NCI-H1417 treated with DMSO at 0.1 percent for 48 hours (cell line): ENCODE measurements around the gene GMPR2.

Experiments
- DNase-seq: peaks from one replicate; lab custom pipeline; 2025; lab: John Stamatoyannopoulos, UW

The GMPR2 gene

DNA sequence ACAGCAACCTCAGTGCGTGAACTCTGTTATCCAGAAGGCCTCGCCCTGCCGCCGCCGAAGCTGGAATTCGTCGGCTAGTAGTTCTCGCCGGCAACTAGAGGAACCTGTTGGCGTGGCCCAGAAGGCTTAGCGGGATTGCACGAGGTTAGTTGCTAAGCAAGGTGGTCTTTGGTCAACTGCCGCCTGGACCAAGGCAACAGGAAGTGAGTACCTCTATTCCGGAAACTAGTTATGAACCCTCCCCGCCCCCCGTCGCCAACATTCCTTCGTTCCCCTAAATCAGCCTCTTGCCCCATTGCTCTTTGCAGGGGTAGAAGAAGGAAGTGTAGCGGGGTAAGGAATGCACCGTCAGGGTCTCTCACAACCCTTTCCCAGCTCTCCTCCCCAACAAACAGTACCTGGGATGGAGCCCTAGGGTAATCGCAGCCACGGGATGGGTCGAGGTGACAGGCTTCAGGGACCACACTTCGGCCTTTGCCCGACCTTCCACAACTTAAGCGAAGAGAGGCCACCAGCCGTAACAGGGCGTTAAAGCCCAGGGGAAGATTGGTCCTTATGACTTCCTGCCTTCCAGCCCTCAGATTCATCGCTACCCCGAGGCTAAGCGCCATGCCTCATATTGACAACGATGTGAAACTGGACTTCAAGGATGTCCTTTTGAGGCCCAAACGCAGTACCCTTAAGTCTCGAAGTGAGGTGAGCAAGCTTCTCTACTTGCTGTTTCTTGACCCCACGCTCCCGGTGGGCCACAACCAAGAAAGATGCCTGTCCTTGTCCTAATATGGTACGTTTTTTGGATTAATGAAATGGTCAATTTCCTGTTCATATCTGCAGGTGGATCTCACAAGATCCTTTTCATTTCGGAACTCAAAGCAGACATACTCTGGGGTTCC lies at the start of gene GMPR2:
Gene GMPR2, plus strand, starts transcription at position 285 of the 893 bp plus-strand sequence. Its CDS starts 325 bp downstream, at position 610.
- DNase-seq, result no peak

DNA sequence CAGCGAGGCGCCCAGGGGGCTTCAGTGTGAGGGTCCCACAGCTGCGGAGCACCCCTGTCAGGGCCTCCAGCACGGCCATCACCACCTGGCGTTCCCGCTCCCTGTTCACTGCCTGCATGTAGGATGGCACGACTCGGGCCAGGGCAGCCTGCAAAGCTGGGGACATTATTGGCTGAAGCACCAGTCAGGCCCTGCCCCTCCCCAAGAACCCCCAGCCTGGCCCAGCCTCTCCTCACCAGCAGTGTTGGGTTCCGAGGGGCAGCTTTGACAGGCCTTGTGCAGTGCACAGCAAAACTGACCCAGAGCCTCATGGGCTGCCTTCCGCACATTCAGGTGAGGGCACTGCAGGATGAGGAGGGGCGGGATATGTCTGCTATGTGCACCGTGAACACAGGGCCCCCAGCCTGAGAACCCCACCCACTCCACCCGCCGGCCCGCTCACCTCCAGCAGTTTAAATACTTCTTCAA lies 49.7 kb upstream of the GMPR2 start:
- no peak for DNase-seq

DNA sequence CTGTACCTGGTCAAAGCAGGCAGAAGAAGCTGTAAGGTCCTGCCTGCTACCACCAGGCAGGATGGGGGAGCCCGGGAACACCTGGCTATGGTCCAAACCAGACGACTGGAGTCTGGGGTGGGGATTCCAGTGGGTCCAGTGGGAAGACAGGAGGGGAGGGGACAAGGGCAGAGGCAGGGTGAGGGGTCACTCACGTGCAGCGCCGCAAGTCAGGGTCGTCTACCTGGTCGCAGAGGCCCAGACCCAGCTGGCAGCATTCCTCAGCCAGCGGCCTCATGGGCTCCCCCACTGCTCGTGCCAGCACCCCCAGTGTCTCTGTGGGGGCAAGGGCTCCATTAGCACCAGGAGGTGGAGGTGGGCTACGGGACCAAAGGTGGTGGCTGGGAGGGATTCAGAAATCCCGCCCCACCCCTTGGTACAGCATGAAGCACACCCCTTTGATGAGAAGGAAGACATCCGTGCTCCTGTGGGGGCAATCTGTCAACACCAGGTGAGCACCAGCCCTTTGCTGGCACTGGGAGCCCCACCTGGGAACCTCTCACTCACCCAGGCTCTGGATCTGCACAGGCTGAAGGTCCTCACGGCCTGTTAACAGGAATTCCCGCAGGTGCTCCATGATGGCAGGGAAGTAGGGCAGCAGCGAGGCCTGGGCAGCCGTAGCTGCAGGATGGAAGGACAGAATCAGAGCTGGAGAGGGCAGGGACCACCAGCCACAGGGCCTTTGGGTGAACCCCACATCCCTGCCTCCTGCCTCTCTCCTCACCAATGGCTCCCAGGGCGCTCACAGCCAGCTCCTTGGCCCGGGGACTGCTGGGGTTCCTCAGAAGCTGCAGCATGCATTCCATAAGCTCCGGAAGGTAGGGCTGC lies 48.4 kb upstream of the GMPR2 start:
- DNase-seq, result no peak

DNA sequence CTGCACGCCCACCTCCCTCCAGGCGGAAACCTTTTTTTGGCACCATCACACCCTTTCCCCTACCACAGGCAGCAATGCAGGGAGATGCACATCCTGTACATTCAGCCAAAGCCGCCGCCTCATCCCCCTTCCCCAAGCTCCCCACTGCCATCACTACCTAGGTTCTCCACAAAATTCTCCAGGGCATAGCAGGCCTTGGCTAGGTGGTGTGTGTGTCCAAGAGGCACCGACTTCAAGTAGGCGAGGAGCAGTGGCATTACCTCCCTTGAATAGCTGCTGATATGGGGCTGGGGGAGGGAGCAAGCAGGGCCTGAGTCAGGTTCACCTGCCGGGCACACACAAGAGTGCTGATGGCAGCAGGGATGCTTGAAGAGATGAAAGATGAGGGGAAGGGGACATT lies 47.7 kb upstream of the GMPR2 start:
- no peak for DNase-seq

DNA sequence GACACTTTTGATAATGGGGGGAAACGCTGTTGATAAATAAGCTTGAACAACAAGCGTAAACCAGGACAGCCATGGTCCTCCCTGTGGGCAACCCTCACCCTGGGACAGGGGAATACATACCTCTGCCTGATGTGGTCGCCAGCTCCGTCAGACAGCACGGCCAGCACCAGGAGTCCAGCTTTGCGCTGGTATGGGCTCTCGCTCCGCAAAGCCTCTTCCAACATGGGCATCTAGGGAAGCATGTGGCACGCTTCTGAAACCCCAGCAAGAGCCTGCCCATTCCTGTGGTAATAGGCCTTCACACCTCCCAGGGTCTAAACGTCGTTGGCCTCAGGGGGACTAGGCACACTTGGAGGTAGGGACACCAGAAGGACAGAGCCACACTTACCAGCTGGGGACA lies 47.0 kb upstream of the GMPR2 start:
- no peak for DNase-seq

DNA sequence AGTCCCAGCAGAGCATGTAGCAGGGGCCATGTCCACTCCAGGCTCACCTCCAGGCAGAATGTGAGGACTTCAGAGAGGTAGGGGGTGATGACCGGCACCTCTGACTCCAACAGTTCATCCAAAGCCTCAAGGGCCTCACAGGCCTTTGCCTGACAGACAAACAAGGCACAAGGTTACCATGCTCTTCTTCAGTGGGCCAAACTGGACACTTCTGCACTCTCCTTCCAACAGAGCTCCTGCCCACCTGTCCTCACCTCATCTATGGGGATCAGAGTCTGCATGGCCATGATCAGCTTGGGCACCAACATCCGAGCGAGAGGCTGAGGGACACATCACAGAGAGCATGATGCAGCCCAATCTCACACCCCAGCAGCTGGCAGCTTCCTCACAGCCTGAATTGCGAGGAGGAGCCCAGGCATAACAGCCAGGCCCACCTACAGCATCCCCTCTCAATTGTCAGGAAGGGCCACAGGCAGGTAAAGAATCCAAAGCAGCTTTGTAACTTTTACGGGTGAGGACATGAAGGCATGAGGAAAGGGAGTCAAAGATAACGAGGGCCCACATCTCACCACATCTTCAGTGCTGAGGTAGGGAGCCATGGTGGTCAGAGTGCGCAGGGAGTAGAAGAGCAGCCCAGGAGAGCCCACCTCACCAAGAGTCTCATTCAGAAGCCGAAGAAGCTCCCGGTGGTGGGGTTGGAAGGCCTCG lies 45.7 kb upstream of the GMPR2 start:
- no peak for DNase-seq

DNA sequence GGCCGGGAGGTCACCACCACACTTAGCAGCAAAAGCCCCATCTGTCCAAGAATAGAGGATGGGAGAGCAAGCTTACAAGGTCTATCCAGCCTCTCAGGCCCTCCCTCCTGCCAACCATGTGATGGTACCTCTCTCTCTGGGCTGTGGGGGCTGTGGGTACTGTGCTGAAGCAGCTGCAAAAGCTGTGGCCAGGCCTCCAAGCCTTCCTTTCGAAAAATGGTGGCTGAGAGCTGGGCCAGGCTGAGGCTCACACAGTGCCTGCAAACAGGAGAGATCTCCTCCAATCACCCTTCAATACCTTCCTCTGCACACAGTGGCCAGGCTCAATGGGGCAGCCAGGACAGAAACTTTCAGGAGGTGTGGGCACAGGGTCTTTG lies 45.2 kb upstream of the GMPR2 start:
- no peak for DNase-seq

DNA sequence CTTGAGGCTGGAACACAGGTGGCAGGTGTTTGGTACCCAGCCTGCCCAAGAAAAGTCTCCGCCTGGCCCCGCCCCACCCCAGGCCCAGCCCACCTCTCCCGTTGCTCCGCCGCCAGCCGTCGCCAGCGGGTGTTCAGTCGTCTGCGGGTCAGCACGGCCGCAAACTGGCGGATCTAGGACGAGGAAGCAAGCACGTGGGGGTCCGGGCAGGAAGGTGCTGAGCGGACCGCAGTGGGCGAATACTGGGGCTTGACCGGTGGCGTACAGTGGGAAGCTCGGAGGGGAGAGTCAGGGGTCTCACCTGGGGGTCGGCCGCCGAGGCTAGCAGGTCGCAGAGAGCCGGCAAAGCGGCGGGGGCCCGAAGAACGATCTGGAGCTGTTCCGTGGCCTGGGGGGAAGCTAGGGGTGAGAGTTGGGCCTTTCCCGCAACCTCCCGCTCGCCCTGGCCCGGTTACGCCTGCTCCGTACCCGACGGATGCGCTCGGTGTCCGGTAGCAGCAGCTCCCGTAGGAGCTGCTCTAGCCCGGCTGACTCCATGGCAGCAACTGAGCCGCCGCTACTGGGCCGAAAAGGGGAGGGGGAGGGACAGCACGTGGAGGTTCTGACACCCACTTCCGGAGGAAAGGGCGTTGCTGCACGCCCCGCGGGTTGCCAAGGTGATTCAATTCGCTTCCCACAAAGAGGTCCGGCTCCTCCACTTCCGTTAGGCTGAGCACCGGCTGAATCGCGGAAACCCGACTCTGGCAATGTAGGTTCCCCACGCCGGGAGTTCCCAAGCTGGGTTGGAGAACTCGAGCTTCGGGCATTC lies 44.3 kb upstream of the GMPR2 start, which contains the start of gene IPO4:
Gene IPO4, minus strand, starts transcription at position 566 of the 808 bp plus-strand sequence. Its CDS starts 29 bp downstream, at position 537.
- DNase-seq, result peak; percentile 94

DNA sequence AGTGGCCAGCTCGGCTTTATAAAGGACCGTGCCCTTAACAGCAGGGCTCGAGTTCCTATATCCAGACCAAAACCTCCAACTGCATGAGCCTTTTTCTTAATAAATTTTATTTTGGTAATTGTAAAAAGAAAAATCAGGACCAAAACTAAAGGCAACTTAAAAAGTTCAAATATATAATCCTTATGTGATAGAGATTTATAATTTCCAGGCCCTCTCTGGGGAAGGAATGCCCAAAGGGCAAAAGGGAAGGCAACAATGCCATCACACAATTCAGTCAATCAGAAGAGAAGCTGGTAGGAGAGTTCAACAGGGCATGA lies 43.7 kb upstream of the GMPR2 start:
- no peak for DNase-seq

DNA sequence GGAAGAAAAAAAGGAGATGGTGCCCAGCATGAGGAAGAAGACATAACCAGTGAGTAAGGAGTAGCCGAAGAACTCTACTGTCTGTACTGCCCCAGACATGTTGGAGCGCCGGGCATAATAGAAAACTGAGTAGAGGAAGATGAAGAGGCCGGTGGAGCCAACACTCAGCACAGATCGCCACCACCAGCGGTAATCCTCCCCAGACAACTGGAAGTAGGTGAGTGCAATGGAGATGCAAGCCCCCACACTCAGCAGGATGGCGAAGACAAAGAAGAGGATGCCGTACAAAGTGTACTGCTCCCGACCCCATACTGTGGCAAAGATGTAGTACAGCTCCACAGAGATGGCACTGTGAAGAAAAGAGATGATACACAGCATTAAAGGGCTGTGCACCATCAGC lies 43.3 kb upstream of the GMPR2 start:
- DNase-seq, result no peak

DNA sequence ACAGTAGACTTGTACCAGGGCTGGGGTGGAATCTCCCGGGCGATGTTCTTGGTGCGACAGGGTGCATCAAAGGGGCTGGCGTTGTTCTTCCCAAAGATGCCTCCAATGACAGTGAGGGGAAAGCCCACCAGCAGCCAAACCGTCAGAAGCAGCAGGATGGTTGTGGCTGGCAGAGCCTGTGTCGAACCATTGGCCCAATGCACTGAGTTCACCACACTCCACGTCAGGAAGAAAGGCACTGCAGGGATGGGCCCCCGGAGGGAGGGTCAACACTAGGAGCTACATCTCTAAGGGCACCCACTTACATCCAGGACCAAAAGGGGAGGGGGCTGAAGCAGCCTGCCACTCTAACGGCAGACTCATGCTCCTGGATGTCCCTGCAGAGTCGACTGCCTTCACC lies 42.3 kb upstream of the GMPR2 start:
- no peak for DNase-seq

DNA sequence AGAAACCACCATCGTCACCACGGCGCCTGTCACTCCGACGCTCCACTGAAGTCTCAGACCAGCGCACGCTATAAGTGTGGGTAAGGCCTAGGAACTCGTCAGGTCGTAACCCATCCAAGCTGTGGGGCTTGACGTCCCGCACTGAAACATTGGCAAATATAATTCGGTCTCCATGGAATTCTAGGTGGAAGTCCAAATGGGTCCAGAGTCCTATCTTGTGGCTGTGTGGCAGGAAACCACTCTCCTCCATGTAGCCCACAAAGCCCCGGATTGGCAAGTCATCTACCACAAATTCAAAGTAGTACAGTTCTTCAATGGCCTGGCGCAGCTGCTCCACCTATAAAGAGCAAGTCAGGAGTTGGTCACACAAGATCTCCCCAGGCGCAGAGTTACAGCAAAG lies 39.8 kb upstream of the GMPR2 start:
- DNase-seq, result no peak

DNA sequence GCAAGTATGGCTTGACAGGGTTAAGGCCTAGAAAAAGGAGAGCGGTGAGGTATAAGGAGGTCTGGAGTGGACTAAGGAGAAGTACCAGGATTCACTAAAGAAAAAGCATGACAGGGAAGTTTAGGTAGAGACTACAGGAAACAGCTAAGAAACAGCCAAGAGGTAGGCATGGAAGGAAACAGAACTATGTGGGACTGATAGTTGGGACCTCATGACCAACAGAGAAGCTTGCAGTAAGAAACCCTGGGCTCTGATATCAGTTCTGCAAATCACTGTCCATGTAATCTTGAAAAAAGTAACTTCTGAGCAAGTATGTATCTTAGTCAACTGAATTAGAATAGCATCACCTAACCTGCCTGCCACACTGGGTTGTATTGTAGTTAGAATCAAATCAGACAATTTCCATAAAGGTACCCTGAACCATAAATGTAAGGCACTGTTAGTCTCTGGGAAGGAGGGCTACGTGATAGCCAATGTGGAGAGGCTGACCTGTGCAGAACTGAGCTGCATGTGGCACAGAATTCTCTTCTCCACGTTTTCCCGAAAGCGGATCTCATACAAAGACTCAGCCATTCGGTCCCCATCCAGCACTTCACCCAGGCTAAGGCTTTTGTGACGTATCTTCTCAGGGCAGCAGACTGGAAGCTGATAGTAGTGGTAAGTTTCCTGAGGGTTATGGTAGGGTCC lies 38.4 kb upstream of the GMPR2 start:
- no peak for DNase-seq

DNA sequence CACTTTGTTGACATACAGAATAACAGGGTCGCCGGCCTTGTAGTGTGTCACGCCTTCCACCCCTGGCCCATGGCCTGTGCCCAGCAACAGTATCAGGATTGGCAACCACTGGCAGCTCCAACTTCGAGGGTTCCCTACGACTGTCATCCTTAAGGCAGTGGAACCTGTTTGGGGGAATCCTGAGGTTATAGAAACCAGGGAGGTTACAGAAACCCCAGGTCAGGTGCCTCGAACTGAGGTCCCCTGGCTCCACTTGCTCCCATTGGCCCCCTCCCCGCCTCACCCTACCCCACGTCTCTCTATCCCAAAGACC lies 37.9 kb upstream of the GMPR2 start:
- DNase-seq, result no peak

DNA sequence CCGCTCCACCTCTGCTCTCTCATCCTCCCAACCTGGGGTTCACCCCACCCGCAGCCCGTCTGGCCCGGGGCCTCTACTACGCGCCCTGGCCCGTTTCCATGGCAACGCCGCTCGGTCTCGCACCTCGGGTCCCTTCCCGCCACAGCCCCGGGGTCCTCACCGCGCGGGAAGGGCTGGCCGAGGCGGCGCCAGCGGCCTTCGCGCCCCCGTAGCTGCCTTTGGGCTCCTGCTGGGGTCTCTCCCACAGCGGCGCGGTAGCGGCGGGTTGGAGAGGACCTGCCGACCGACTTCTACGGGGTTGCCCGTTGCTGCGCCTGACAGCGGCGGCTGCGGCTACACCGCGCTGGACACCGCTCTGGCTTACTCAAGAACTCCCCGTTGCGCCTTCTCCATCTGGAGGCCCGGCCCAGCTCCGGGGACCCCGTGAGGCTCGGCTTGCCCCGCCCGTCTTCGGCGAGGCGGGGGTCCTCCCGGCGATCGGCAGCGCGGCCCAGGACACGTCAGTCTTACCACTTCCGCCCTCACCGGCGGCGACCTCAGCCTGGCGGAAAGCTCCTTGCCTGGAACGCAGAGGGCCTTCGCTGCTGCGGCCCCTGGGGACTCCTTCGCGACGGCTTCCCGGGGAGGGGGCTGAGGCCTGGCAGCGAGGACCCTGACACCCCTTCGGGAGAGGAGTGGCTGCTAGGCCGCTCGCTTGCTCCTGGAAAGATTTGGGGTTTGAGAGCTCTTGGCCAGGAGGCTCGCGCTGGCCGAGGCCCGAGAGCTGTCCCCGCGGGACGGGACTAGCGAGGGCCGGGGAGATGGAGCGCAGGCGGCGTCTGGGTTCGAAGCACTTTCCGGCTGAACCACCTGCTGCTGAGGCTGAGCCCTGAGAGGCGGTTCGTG lies 37.3 kb upstream of the GMPR2 start, which contains the start of gene TM9SF1:
Gene TM9SF1, minus strand, starts transcription at position 256 of the 885 bp plus-strand sequence. CDS start 422 bp downstream, outside the sequence.
- DNase-seq, result peak; percentile 58

DNA sequence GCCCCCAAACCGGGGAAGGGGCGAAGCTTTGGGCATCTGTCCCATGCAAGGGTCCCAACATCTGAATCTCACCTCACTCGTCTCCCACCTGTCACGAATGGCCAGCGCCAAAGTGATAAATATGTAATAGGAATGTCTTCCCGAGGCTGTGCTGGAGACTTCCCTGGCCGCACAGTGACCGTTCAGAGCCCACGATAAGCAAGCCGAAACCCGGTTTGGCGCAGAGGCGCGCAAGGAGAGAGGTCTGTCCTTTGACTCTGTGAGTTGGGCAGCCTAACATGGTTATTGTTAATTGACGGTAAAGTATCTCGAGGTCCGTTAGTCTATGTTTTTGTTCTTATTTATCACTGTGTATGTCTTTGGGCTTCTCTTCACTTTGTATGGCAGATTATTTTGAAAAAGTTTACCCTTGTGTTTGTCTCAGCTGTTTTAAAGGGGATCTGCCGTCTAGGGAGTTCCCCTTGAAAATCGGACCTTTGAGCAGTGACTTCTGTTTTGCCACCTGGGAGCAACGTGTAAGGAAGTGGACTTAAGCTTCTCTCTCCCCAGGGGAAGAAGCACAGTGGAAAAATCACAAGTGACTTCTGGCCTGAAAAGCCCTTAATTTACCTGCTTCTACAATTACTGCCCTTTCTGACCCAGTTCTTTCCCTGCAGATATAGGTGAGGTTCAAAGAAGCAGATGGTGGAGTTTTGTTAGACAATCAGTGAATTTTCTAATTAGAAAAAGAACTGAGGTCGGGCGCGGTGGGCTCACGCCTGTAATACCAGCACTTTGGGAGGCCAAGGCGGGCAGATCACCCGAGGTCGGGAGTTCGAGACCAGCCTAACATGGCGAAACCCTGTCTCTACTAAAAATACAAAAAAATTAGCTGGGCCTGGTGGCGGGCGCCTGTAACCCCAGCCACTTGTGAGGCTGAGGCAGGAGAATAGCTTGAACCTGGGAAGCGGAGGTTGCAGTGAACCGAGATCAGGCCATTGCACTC lies 36.4 kb upstream of the GMPR2 start:
- DNase-seq, result no peak

DNA sequence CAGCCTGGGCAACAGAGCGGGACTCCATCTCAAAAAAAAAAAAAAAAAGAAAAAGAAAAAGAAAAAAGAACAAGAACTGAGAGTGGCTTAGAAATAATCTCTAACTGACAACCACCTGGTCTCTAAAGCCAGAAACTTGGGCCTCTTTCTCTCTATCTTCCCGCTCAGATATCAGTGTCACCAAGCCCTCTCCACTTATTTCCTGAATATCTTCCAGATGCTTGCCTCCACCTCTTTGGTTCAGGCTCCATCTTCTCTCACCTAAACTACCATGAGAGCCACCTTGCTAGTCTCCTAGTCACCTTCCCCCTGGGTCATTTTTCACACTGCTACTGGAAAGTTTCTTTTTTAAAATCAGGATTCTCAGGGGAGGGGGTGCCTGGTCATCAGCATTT lies 35.7 kb upstream of the GMPR2 start:
- no peak for DNase-seq

DNA sequence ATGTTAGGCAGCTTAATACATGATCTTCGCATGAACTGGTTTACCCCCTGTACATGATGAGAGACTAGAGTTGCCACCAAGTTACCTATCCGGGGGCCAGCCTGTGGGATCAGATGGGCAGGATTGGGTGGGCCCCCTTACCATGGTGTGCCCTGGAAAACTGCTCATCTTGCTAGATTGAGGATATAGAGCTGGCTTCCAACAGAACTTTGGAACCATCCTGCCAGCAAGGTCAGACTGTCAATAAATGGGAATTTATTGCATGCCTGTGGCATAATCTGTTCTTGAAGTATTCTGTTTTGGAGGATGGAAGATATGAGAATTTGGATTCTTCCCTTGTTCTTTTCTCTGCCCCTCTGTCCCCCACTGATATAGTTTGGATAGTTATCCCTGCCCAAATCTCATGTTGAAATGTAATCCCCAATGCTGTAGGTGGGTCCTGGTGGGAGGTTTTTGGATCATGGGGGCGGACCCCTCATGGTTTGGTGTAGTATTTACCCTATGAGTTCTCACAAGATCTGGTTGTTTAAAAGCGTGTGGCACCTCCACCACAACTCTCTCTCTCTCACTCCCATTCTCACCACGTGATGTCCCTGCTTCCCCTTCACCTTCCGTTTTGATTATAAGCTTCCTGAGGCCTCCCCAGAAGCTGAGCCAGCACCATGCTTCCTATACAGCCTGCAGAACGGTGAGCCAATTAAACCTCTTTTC lies 33.8 kb upstream of the GMPR2 start:
- DNase-seq, result no peak
